HG02943 (cell line): ENCODE data around the gene ACTL9.
"Not testable (repeated sequence)": the region's sequence is repeated elsewhere in the genome, so short reads cannot be mapped to it uniquely, and the experiment has no call there.

Source experiments
- ATAC-seq: cut with Tn5 transposase; IDR thresholded peaks from one replicate; pipeline ENCODE4 v1.9.1; 2021; ENCODE audit warnings: mild to moderate bottlenecking, low read depth, moderate library complexity; ENCODE audit not compliant: unreplicated experiment

The ACTL9 gene, protein sequence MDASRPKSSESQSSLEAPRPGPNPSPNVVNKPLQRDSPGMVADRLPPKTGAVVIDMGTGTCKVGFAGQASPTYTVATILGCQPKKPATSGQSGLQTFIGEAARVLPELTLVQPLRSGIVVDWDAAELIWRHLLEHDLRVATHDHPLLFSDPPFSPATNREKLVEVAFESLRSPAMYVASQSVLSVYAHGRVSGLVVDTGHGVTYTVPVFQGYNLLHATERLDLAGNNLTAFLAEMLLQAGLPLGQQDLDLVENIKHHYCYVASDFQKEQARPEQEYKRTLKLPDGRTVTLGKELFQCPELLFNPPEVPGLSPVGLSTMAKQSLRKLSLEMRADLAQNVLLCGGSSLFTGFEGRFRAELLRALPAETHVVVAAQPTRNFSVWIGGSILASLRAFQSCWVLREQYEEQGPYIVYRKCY

GRCh38 chr19:8698433-8699063 is at the start of gene ACTL9:
ACTL9 (minus strand) TSS chr19:8698795; CDS start chr19:8698701, 94 bp downstream.
- no peak for ATAC-seq

DNA sequence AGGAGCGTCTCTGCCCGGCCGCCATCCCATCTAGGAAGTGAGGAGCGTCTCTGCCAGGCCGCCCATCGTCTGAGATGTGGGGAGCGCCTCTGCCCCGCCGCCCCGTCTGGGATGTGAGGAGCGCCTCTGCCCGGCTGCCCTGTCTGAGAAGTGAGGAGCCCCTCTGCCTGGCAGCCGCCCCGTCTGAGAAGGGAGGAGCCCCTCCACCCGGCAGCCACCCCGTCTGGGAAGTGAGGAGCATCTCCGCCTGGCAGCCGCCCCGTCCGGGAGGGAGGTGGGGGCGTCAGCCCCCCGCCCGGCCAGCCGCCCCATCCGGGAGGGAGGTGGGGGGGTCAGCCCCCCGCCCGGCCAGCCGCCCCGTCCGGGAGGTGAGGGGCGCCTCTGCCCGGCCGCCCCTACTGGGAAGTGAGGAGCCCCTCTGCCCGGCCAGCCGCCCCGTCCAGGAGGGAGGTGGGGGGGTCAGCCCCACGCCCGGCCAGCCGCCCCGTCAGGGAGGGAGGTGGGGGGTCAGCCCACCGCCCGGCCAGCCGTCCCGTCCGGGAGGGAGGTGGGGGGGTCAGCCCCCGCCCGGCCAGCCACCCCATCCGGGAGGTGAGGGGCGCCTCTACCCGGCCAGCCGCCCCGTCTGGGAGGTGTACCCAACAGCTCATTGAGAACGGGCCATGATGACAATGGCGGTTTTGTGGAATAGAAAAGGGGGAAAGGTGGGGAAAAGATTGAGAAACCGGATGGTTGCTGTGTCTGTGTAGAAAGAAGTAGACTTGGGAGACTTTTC is 40.9 kb upstream of the ACTL9 start:
- ATAC-seq: not testable (repeated sequence)

DNA sequence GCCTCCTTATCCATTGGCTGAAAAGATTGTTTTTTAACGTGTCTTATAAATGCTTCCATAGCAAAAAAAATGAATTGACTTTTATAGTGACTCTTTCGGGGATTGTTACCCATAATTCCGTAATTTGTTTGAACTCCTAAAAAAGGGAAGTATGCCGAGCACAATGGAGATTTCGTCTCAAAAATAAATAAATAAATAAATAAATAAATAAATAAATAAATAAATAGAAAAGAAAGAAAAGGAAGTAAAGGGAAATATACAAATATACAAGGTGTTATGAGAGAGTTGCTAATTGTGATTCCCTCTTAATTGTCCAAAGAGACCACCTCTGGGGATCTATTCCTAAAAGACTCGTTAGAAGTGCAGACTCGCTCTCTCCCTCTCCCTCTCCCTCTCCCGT is 39.8 kb upstream of the ACTL9 start:
- ATAC-seq: no peak

GRCh38 chr19:8731428-8732169 is 33.0 kb upstream of the ACTL9 start:
- ATAC-seq: no peak

DNA sequence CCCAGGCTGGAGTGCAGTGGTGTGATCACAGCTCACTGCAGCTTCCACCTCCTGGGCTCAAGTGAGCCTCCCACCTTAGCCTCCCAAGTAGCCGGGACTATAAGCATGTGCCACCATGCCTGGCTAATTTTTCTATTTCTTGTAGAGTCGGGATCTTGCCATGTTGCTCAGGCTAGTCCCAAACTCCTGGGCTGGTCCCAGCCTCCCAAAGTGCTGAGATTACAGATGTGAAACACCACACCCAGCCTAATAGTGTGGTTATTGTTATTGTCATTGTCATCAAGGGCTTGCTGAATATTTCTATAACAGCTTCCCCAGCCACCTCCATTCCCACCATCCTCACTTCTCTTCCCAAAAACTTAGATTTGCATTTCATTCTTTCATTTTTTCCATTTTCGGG is 25.7 kb upstream of the ACTL9 start:
- ATAC-seq: no peak

- ATAC-seq: no peak
These were observed 23.4 kb upstream of the ACTL9 start for GRCh38 chr19:8722032-8722431.

GRCh38 chr19:8721334-8721733 is 22.7 kb upstream of the ACTL9 start, which contains the start of gene OR2Z1:
OR2Z1 (plus strand) TSS chr19:8721634; CDS start chr19:8731029, 9,395 bp downstream.
- no peak for ATAC-seq

DNA sequence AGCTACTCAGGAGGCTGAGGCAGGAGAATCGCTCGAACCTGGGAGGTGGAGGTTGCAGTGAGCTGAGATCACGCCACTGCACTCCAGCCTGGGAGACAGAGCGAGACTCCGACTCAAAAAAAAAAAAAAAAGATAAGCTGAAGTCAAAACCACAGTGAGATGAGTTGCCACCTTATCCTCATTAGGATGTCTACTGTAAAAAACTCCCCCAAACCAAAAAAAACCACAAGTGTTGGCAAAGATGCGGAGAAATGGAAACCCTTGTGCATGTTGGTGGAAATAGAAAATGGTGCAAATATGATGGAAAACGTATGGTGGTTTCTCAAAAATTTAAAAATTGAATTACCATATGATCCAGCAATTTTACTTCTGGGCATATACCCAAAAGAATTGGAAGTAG is 11.7 kb upstream of the ACTL9 start:
- ATAC-seq: not testable (repeated sequence)

DNA sequence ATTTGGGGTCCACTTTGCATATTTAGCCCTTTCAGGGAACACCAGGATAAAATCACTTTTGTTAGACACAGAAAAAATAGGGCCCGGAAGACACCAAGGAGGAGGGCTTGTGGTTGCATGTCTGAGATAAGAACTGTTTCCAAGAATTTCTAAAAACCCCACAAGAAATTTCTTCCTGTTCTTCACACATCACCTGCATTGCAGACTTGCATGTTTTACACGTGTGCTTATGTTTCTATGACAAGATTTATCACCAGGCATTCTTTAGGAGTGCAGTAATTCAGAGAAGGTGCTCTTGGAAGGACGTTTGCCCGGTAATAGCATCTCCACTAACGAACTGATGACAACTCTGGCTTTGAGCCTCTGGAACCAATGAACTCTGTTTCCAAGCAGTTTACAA is 7.1 kb upstream of the ACTL9 start:
- ATAC-seq: no peak

DNA sequence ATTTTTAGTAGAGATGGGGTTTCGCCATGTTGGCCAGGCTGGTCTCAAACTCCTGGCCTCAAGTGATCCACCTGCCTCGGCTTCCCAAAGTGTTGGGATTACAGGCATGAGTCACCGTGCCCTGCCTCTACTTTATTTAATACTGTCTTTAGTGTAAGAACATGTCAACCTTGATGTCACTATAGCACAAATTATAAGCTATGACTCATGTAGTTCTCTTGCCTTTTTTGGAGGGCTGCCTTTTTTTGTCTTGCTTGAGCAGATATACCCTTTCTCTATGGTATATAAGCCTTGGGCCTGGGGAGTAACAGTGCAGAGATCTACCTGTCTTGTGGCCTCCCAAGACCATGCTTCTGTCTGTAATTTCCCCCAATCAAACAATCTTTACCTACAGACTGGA is 6.7 kb upstream of the ACTL9 start:
- ATAC-seq: not testable (repeated sequence)

- ATAC-seq: no peak
These were observed 4.6 kb upstream of the ACTL9 start for GRCh38 chr19:8703223-8703622.

DNA sequence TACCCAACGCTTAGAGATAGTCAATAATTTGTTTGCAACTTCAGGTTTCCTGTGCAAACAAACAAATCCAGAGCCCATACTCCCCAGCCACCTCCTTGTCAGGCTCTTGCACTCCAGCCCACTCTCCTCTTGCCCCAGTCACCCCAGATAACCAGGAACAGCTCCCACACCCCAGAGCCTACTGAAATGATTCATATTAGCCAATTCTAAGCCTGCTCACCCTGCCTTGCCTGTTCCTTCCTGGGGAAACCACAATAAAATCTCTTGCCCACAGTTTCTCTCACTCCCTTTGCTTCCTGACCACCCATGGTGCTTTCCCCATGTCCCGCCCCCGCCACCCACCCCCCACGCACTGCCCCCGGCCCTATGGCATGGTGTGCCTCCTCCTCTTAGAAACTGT is 3.8 kb upstream of the ACTL9 start:
- no peak for ATAC-seq

- ATAC-seq: no peak
These were observed 2.4 kb upstream of the ACTL9 start for GRCh38 chr19:8700956-8701355.

GRCh38 chr19:8699908-8700307 is 1.3 kb upstream of the ACTL9 start:
- ATAC-seq: no peak

DNA sequence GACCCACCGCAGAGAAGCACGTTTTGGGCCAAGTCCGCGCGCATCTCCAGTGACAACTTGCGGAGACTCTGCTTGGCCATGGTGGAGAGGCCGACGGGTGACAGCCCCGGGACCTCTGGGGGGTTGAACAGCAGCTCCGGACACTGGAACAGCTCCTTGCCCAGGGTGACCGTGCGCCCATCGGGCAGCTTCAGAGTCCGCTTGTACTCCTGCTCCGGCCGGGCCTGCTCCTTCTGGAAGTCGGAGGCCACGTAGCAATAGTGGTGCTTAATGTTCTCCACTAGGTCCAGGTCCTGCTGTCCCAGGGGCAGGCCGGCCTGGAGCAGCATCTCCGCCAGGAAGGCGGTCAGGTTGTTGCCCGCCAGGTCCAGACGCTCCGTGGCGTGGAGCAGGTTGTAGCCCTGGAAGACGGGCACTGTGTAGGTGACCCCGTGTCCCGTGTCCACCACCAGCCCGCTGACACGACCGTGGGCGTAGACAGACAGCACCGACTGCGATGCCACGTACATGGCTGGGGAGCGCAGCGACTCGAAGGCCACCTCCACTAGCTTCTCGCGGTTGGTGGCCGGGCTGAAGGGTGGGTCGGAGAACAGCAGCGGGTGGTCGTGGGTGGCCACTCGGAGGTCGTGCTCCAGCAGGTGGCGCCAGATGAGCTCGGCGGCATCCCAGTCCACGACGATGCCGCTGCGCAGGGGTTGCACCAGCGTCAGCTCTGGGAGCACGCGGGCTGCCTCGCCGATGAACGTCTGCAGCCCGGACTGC is 743 bp downstream of the ACTL9 start:
- no peak for ATAC-seq

DNA sequence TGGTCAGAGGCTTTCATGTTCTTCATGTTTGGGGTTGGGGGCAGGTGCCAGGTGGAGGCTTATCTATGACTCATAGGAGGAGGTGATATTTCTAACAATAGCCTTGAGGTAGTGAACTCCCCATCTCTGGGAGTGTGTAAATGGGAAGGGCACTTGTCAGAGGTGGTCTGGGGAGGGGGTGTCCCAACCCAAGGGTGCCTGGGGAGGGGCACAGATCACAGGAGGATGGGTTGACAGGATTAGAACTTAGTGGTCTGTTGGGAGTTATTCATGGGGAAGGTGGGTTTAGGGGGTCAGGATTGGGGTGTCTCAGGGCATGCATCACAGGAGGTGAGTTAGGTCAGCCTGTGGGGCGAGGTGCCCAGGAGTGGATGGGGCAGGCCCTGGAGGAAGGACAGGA is 1.6 kb downstream of the ACTL9 start:
- no peak for ATAC-seq

GRCh38 chr19:8695911-8696310 is 2.7 kb downstream of the ACTL9 start:
- no peak for ATAC-seq

- no peak for ATAC-seq
These were observed 3.1 kb downstream of the ACTL9 start for GRCh38 chr19:8695501-8695900.

DNA sequence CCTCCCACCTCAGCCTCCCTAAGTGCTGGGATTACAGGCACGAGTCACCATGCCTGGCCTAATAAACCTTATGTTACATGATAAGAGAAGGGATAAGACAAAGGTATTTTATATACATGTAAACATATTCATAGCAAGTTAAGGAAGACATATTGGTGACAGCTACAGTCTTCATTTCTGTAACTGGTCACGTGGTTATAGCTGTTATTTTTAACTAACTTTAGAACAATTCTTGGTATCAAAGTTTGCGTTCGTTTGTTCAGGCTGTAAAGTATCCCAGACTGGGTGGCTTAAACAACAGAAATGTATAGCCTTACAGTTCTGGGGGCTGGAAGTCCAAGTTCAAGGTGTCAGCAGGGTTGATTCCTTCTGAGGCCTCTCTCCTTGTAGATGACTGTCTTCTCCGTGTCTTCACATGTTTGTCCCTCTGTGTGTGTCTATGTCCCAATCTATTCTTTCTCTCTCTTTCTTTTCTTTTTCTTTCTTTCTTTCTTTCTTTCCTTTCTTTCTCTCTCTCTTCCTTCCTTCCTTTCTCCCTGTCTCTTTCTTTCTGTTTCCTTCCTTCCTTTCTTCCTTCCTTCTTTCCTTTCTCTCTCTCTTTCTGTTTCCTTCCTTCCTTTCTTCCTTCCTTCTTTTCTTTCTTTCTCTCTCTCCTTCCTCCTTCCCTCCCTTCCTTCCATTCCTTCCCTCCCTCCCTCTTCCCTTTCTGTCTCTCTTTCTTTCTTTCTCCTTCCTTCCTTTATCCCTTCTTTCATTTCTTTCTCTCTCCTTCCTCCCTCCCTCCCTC is 7.6 kb downstream of the ACTL9 start:
- no peak for ATAC-seq
